Sigmoid colon (tissue), 7 donors: ENCODE data around the gene NEU2. TPM values are rescaled to one million over a fixed set of nuclear protein-coding genes. Genes with fewer than 3 reads are reported as not detected.

ENCODE experiments used
- DNase-seq: peaks from one replicate; pipeline ENCODE4 v3.0.0-alpha.2; 2019
- H3K27ac ChIP-seq, 4 donors: fragments of 200-600 bp; sonication (generic); one replicate each; pipeline ENCODE4 v1.5.1; 2016 to 2019; ENCODE audit warnings: mild to moderate bottlenecking in 1 of 4
- H3K27me3 ChIP-seq, 3 donors: fragments of 200-600 bp; sonication (generic); one replicate each; pipeline ENCODE4 v1.5.1; 2019; ENCODE audit warnings: mild to moderate bottlenecking in 1 of 3
- H3K36me3 ChIP-seq, 4 donors: fragments of 200-600 bp; sonication (generic); one replicate each; pipeline ENCODE4 v1.5.1; 2016 to 2019
- H3K4me1 ChIP-seq, 4 donors: fragments of 200-600 bp; sonication (generic); one replicate each; pipeline ENCODE4 v1.5.1; 2017 to 2019
- H3K4me3 ChIP-seq, 4 donors: fragments of 200-600 bp; sonication (generic); one replicate each; pipeline ENCODE4 v1.5.1; 2017 to 2019; ENCODE audit warnings: mild to moderate bottlenecking in 2 of 4, moderate library complexity in 1 of 4
- H3K9me3 ChIP-seq, 4 donors: fragments of 200-600 bp in 3 of 4; sonication (generic) in 3 of 4; one replicate each; pipeline versions ENCODE4 v1.5.1 to v1.6.1; 2013 to 2019
- CTCF ChIP-seq, 4 experiments: fragments of 450-650 bp in 3 of 4; fragments of 200-600 bp in 1 of 4; IDR thresholded peaks; one replicate each; pipeline ENCODE4 v1.5.1; 2016 to 2019; ENCODE audit warnings: antibody characterized with exemption in 4 of 4, mild to moderate bottlenecking in 3 of 4, moderate library complexity in 2 of 4
- EP300 ChIP-seq, 4 donors: sonication (generic); formaldehyde crosslinking; IDR thresholded peaks; one replicate each; pipeline ENCODE4 v1.6.1; 2017; ENCODE audit warnings: antibody characterized with exemption in 4 of 4
- POLR2A ChIP-seq, 2 donors: fragments of 450-650 bp; IDR thresholded peaks; one replicate each; pipeline ENCODE4 v1.6.1; 2016; ENCODE audit warnings: antibody characterized with exemption in 2 of 2, mild to moderate bottlenecking in 2 of 2, moderate library complexity in 2 of 2
- POLR2AphosphoS5 ChIP-seq, 4 donors: sonication (generic); formaldehyde crosslinking; IDR thresholded peaks; one replicate each; pipeline ENCODE4 v1.6.1; 2017; ENCODE audit warnings: antibody characterized with exemption in 4 of 4
- WGBS, 2 donors: extraction: QIAGEN DNeasy Blood & Tissue Kit; methylation state at CpG; one replicate each; pipeline ENCODE4 v1.1.7; 2013; 5-methylcytosine and 5-hydroxymethylcytosine counted together
- intact Hi-C: fragments of 100-400 bp; cut with DNase I; formaldehyde crosslinking; loops from one replicate; pipeline ENCODE4 v1.15.1; 2023
- polyA plus RNA-seq, 3 donors: library from polyadenylated mRNA; stranded (reverse); fragments of 200-250 nt; gene quantifications; one replicate each; pipeline ENCODE4 v1.2.3, GENCODE V29; 2013
- total RNA-seq, 4 donors: library from RNA; depleted of rRNA; stranded (reverse); fragments of >200 nt; gene quantifications; one replicate each; pipeline ENCODE4 v1.1.0, GENCODE V29; 2016
- donor health status: healthy with polysubstance abuse.
- donor health status: Bipolar disorder and iron deficiency.
- donor health status: healthy.

The NEU2 gene
- total and polyA plus RNA-seq, 7 donors, result not detected

- Histone ChIP-seq H3K36me3 (no peaks in the 10 kb centered on the region), H3K27ac (no peak overlapping the region), H3K4me3 (no peak overlapping the region), H3K4me1 (no peaks in the 10 kb centered on the region), H3K27me3 (no peaks in the 10 kb centered on the region), H3K9me3 (no peaks in the 10 kb centered on the region)
- peak; percentile 48 for DNase-seq
- WGBS, 2 donors, result 92 to 95% methylated on average over 5 of the region's 5 CpGs
- no peak for TF ChIP-seq CTCF (IDR thresholded peaks at IDR 0.05)
- TF ChIP-seq EP300 (IDR thresholded peaks at IDR 0.05), result no peak
- no peak for TF ChIP-seq POLR2AphosphoS5 (IDR thresholded peaks at IDR 0.05)
- TF ChIP-seq POLR2A (IDR thresholded peaks at IDR 0.05), result no peak
- intact Hi-C loops, result no loop called here
Measured at GRCh38 chr2:232998666-232998985, 33.8 kb upstream of the NEU2 start.

GRCh38 chr2:232999354-232999753, 33.1 kb upstream of the NEU2 start:
- no peak overlapping the region for H3K27ac ChIP-seq
- intact Hi-C loops, result no loop called here
- no peaks in the 10 kb centered on the region for H3K4me1 ChIP-seq
- no peak overlapping the region for H3K4me3 ChIP-seq
- H3K9me3 ChIP-seq, result no peaks in the 10 kb centered on the region
- 74 to 87% methylated on average over 7 of the region's 7 CpGs for WGBS, 2 donors
- peak; percentile 26 for DNase-seq
- H3K36me3 ChIP-seq, result no peaks in the 10 kb centered on the region
- no peak for TF ChIP-seq POLR2AphosphoS5 (IDR thresholded peaks at IDR 0.05)
- no peak for TF ChIP-seq CTCF (IDR thresholded peaks at IDR 0.05)
- no peak for TF ChIP-seq POLR2A (IDR thresholded peaks at IDR 0.05)
- TF ChIP-seq EP300 (IDR thresholded peaks at IDR 0.05), result no peak
- H3K27me3 ChIP-seq, result no peaks in the 10 kb centered on the region

GRCh38 chr2:233000886-233001750, 31.4 kb upstream of the NEU2 start:
- TF ChIP-seq CTCF (IDR thresholded peaks at IDR 0.05) (no peak), EP300 (IDR thresholded peaks at IDR 0.05) (no peak), POLR2AphosphoS5 (IDR thresholded peaks at IDR 0.05) (no peak), POLR2A (IDR thresholded peaks at IDR 0.05) (no peak)
- H3K36me3 ChIP-seq, result no peaks in the 10 kb centered on the region
- H3K4me1 ChIP-seq, result no peaks in the 10 kb centered on the region
- no peak overlapping the region for H3K27ac ChIP-seq
- no peaks in the 10 kb centered on the region for H3K9me3 ChIP-seq
- no peak overlapping the region for H3K4me3 ChIP-seq
- DNase-seq, result peak; percentile 50
- intact Hi-C loops, result no loop called here
- 93 to 95% methylated on average over 20 of the region's 20 CpGs for WGBS, 2 donors
- H3K27me3 ChIP-seq, result no peaks in the 10 kb centered on the region

GRCh38 chr2:233002829-233003657, 29.4 kb upstream of the NEU2 start:
- Histone ChIP-seq H3K36me3 (no peaks in the 10 kb centered on the region), H3K9me3 (no peaks in the 10 kb centered on the region), H3K4me3 (no peak overlapping the region), H3K27ac (no peak overlapping the region), H3K27me3 (no peaks in the 10 kb centered on the region), H3K4me1 (no peaks in the 10 kb centered on the region)
- 90% methylated on average over 19 of the region's 19 CpGs for WGBS, 2 donors
- intact Hi-C loops, result no loop called here
- no peak for DNase-seq
- TF ChIP-seq CTCF (IDR thresholded peaks at IDR 0.05) (no peak), EP300 (IDR thresholded peaks at IDR 0.05) (no peak), POLR2A (IDR thresholded peaks at IDR 0.05) (no peak), POLR2AphosphoS5 (IDR thresholded peaks at IDR 0.05) (no peak)
